Fibroblast of skin of back (primary cell): ENCODE results near the gene KCNC3.
A peak's percentile ranks its signal among the peaks of the same experiment; 100 is the strongest.
"Not testable (repeated sequence)": the region's sequence is repeated elsewhere in the genome, so short reads cannot be mapped to it uniquely, and the experiment has no call there.

Experiments
- DNase-seq: peaks from one replicate; pipeline ENCODE4 v3.0.0-alpha.2; 2013

Gene KCNC3

GRCh38 chr19:50353487-50353880 lies 24.3 kb upstream of the KCNC3 start:
- not testable (repeated sequence) for DNase-seq

- no peak for DNase-seq
Measured at GRCh38 chr19:50352242-50352641, 23.1 kb upstream of the KCNC3 start.

- no peak for DNase-seq
Measured at GRCh38 chr19:50349277-50350057, 20.3 kb upstream of the KCNC3 start.

GRCh38 chr19:50347089-50347581 lies 18.0 kb upstream of the KCNC3 start:
- DNase-seq = not testable (repeated sequence)

- DNase-seq = no peak
Measured at GRCh38 chr19:50344661-50345318, 15.6 kb upstream of the KCNC3 start.

GRCh38 chr19:50341091-50341564 lies 12.0 kb upstream of the KCNC3 start:
- no peak for DNase-seq

- DNase-seq = no peak
Measured at GRCh38 chr19:50340331-50340730, 11.2 kb upstream of the KCNC3 start.

- not testable (repeated sequence) for DNase-seq
Measured at GRCh38 chr19:50337031-50337430, 7.9 kb upstream of the KCNC3 start.

- DNase-seq = no peak
Measured at GRCh38 chr19:50334741-50335421, 5.7 kb upstream of the KCNC3 start.

- DNase-seq = no peak
Measured at GRCh38 chr19:50333737-50334617, 4.8 kb upstream of the KCNC3 start.

GRCh38 chr19:50333235-50333736 lies 4.1 kb upstream of the KCNC3 start:
- DNase-seq = peak; percentile 80

- no peak for DNase-seq
Measured at GRCh38 chr19:50332244-50333038, 3.3 kb upstream of the KCNC3 start.

GRCh38 chr19:50331994-50332243 lies 2.7 kb upstream of the KCNC3 start:
- DNase-seq = no peak

- no peak for DNase-seq
Measured at GRCh38 chr19:50331221-50331993, 2.2 kb upstream of the KCNC3 start.

- DNase-seq = peak; percentile 15
Measured at GRCh38 chr19:50330365-50331078, 1.3 kb upstream of the KCNC3 start.

- DNase-seq = not testable (repeated sequence)
Measured at GRCh38 chr19:50329926-50330294, 733 bp upstream of the KCNC3 start.

- DNase-seq = no peak
Measured at GRCh38 chr19:50328873-50329145, 368 bp downstream of the KCNC3 start.

- DNase-seq = peak; percentile 9
Measured at GRCh38 chr19:50328224-50328872, 829 bp downstream of the KCNC3 start.

- no peak for DNase-seq
Measured at GRCh38 chr19:50327461-50328223, 1.5 kb downstream of the KCNC3 start.
